ENCODE measurements around the gene IL1B. TPM values are rescaled to one million over a fixed set of nuclear protein-coding genes. Genes with fewer than 3 reads are reported as not detected.

Gene IL1B
- total RNA-seq, 6 experiments from 2014 or later: 0.19 to 4.1 (median 0.49) TPM; not detected in 1

DNA sequence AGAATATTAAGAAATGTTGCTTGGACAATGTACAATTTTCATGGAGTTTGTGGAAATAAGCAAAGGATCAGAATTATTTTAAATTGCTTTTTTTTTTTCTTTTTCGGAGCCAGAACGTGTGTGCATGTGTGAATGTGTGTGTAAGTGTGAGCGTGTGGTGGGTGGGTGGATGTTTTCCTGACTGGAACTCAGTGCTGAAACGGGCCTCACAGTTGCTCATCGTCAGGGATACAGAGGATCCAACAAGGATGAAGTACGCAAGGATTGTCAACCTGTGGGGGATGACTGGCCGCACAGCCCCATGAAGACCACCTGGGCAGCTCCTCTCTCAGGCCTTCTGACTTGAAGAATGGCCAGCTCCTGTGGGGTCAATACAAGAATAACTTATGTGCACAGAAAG, 17.5 kb downstream of the IL1B start:
- Histone ChIP-seq H3K27ac (peak overlapping the region; percentile 80 to 92 (median 85)), H3K4me1 (peaks cover 3 to 49% (median 23%) of the 10 kb centered on the region in 4 donors), H3K36me3 (no peaks in the 10 kb centered on the region), H3K9me3 (no peaks in the 10 kb centered on the region), H3K4me3 (no peak overlapping the region), H3K27me3 (no peaks in the 10 kb centered on the region)
- no peak for TF ChIP-seq POLR2A (IDR thresholded peaks at IDR 0.05)
- TF ChIP-seq, protein P1, sequence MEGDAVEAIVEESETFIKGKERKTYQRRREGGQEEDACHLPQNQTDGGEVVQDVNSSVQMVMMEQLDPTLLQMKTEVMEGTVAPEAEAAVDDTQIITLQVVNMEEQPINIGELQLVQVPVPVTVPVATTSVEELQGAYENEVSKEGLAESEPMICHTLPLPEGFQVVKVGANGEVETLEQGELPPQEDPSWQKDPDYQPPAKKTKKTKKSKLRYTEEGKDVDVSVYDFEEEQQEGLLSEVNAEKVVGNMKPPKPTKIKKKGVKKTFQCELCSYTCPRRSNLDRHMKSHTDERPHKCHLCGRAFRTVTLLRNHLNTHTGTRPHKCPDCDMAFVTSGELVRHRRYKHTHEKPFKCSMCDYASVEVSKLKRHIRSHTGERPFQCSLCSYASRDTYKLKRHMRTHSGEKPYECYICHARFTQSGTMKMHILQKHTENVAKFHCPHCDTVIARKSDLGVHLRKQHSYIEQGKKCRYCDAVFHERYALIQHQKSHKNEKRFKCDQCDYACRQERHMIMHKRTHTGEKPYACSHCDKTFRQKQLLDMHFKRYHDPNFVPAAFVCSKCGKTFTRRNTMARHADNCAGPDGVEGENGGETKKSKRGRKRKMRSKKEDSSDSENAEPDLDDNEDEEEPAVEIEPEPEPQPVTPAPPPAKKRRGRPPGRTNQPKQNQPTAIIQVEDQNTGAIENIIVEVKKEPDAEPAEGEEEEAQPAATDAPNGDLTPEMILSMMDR (IDR thresholded peaks at IDR 0.05): no peak
- 79% methylated on average over 7 of the region's 7 CpGs for WGBS (ENCODE audit: insufficient coverage, low coverage, low lambda C conversion rate, missing lambda C conversion rate)
- intact Hi-C loops (cut with DNase I): no loop called here
- no peak for DNase-seq
- no peak for ATAC-seq

DNA sequence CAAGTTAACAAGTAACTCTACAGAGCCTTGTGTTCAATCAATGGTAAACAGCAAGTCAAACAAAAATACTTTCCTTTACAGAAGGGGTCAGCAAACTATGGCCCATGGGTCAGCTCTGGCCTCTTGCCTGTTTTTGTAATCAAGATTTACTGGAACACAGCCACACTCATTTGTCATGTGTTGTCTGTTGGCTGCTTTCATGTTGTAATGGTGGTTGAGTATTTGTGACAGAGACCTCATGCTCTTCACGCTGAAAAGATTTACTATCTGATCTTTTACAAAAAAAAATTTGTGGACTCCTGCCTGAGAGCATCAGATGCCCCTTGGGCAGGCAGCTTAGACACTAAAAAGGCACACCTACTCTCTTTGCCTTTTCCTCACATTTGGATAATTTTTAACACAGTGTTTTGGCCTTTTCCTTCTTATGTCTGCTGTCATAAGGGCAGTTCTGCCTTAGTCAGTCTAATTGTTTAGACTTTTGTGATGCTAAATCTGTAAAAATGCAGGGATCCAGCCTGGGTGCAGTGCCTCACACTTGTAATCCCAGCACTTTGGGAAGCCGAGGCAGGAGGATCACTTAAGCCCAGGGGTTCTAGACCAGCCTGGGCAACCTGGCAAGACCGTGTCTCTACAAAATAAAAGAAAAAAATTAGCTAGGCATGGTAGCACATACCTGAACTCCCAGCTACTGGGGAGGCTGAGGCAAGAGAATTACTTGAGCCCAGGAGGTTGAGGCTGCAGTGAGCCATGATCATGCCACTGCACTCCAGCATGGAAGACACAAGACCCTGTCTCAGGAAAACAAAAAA, 18.3 kb downstream of the IL1B start:
- intact Hi-C loops (cut with DNase I): no loop called here
- WGBS (ENCODE audit: insufficient coverage, low coverage, low lambda C conversion rate, missing lambda C conversion rate): 43% methylated on average over 3 of the region's 3 CpGs
- Histone ChIP-seq H3K36me3 (no peaks in the 10 kb centered on the region), H3K4me1 (peaks cover 0 to 46% (median 21%) of the 10 kb centered on the region in 4 donors), H3K27me3 (no peaks in the 10 kb centered on the region), H3K27ac (peak overlapping the region; percentile 80 to 92 (median 85)), H3K4me3 (no peak overlapping the region), H3K9me3 (no peaks in the 10 kb centered on the region)
- TF ChIP-seq, protein P1 (IDR thresholded peaks at IDR 0.05): no peak
- peak; percentile 73 for TF ChIP-seq POLR2A (IDR thresholded peaks at IDR 0.05)
- DNase-seq (peak in 2 of 3 donors; percentile 36 to 78), ATAC-seq (peak; percentile 75 to 87 (median 81))

DNA sequence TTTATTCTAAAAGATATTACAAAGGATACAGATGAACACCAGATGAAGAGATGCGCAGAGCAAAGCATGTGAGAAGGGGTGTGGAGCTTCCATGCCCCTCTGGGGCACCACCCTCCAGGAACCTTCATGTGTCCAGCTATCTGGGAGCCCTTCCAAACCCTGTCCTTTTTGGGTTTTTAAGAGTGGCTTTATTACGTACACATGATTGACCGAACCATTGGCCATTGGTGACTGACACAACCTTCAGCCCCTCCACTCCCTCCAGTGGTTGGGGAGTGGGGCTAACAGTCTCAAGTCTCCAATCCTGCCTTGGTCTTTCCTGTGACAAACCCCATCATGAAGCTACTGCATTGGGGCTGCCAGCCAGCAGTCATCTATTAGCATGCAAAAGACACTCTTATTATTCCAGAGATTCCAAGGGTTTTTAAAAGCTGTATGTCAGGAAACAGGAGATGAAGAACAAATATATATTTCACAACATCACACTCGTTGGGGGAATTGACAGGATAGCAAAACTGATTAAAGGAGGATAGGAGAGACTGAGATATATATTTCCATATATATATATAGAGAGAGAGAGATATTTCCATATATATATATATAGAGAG, 19.4 kb downstream of the IL1B start:
- Histone ChIP-seq H3K36me3 (no peaks in the 10 kb centered on the region), H3K27ac (peak overlapping the region; percentile 12 to 85 (median 60)), H3K4me3 (no peak overlapping the region), H3K9me3 (no peaks in the 10 kb centered on the region), H3K27me3 (no peaks in the 10 kb centered on the region), H3K4me1 (peaks cover 0 to 46% (median 22%) of the 10 kb centered on the region in 4 donors)
- intact Hi-C loops (cut with DNase I): no loop called here
- no peak for TF ChIP-seq POLR2A (IDR thresholded peaks at IDR 0.05)
- TF ChIP-seq, protein P1 (IDR thresholded peaks at IDR 0.05): no peak
- WGBS (ENCODE audit: insufficient coverage, low coverage, low lambda C conversion rate, missing lambda C conversion rate): 56% methylated on average over 4 of the region's 4 CpGs
- DNase-seq (no peak), ATAC-seq (peak in 1 of 4 donors; percentile 4)

DNA sequence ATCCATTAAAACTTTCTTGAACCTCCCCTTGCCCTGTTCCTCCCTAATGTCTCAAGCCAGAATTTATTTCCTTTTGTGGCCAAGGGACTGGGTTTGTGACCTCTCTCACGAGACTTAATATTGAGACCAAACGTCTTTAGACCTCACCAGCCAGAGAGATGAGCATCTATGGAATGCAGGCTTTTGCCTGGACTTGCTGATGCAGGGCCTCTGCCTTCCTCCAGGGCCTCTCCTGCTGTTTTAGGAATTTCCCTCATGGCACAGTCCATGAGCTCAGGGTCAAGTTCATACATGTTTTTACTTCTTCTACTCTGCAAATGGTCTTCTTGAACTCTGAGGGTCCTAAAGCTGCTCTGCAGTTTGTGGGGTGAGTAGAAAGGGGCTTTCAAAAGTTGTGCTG, 22.3 kb downstream of the IL1B start:
- Histone ChIP-seq H3K4me1 (peaks cover 0 to 33% (median 18%) of the 10 kb centered on the region in 4 donors), H3K27me3 (no peaks in the 10 kb centered on the region), H3K4me3 (no peak overlapping the region), H3K36me3 (no peaks in the 10 kb centered on the region), H3K27ac (no peak overlapping the region), H3K9me3 (no peaks in the 10 kb centered on the region)
- WGBS (ENCODE audit: insufficient coverage, low coverage, low lambda C conversion rate, missing lambda C conversion rate): 67% methylated on average over 2 of the region's 2 CpGs
- intact Hi-C loops (cut with DNase I): no loop called here
- TF ChIP-seq, protein P1 (IDR thresholded peaks at IDR 0.05): no peak
- no peak for TF ChIP-seq POLR2A (IDR thresholded peaks at IDR 0.05)
- DNase-seq (no peak), ATAC-seq (no peak)

All from right lobe of liver (tissue), 6 donors.